ENCODE data around the gene CHD3. TPM values are rescaled to one million over a fixed set of nuclear protein-coding genes. Genes with fewer than 3 reads are reported as not detected.

Gene CHD3
- total RNA-seq, 6 experiments from 2014 or later, result 3.2 to 7.2 (median 5.1) TPM

- DNase-seq (no peak), ATAC-seq (no peak)
- peaks cover 0 to 10% (median 0%) of the 10 kb centered on the region in 4 donors for H3K4me1 ChIP-seq
- 78% methylated on average over 2 of the region's 13 CpGs for WGBS (ENCODE audit: insufficient coverage, low coverage, low lambda C conversion rate, missing lambda C conversion rate)
- intact Hi-C loops (cut with DNase I), result loop anchor here in 1 of 2 donors (5.0 kb wide), 1 partner anchor 77 kb away; no protein-coding TSS in a partner anchor
- H3K36me3 ChIP-seq, result no peaks in the 10 kb centered on the region
- no peaks in the 10 kb centered on the region for H3K27me3 ChIP-seq
- TF ChIP-seq CTCF (IDR thresholded peaks at IDR 0.05), result no peak
- TF ChIP-seq POLR2A (IDR thresholded peaks at IDR 0.05), result no peak
- H3K9me3 ChIP-seq, result no peaks in the 10 kb centered on the region
- no peak overlapping the region for H3K27ac ChIP-seq
- H3K4me3 ChIP-seq, result no peak overlapping the region
Observed at GRCh38 chr17:7910711-7911110, 22.1 kb downstream of the CHD3 start.

GRCh38 chr17:7911116-7911515 is 22.5 kb downstream of the CHD3 start:
- H3K27ac ChIP-seq, result no peak overlapping the region
- H3K9me3 ChIP-seq, result no peaks in the 10 kb centered on the region
- H3K4me1 ChIP-seq, result peaks cover 0 to 10% (median 0%) of the 10 kb centered on the region in 4 donors
- H3K27me3 ChIP-seq, result no peaks in the 10 kb centered on the region
- no peak overlapping the region for H3K4me3 ChIP-seq
- TF ChIP-seq CTCF (IDR thresholded peaks at IDR 0.05) (no peak), POLR2A (IDR thresholded peaks at IDR 0.05) (no peak)
- no peak for DNase-seq
- H3K36me3 ChIP-seq, result no peaks in the 10 kb centered on the region
- intact Hi-C loops (cut with DNase I), result loop anchor here in 1 of 2 donors (5.0 kb wide), 1 partner anchor 76 kb away; no protein-coding TSS in a partner anchor
- no peak for ATAC-seq
- WGBS (ENCODE audit: insufficient coverage, low coverage, low lambda C conversion rate, missing lambda C conversion rate), result 27% methylated on average over 3 of the region's 9 CpGs

- WGBS (ENCODE audit: insufficient coverage, low coverage, low lambda C conversion rate, missing lambda C conversion rate), result 31% methylated on average over 3 of the region's 3 CpGs
- intact Hi-C loops (cut with DNase I), result loop anchor here in 1 of 2 donors (5.0 kb wide), 1 partner anchor 74 kb away; no protein-coding TSS in a partner anchor
- no peak for TF ChIP-seq POLR2A (IDR thresholded peaks at IDR 0.05)
- TF ChIP-seq CTCF (IDR thresholded peaks at IDR 0.05), result peak; percentile 60 to 70 (median 68)
- no peaks in the 10 kb centered on the region for H3K9me3 ChIP-seq
- H3K27me3 ChIP-seq, result no peaks in the 10 kb centered on the region
- no peak overlapping the region for H3K4me3 ChIP-seq
- ATAC-seq, result peak; percentile 51 to 60 (median 58)
- H3K4me1 ChIP-seq, result peaks cover 0 to 10% (median 0%) of the 10 kb centered on the region in 4 donors
- H3K27ac ChIP-seq, result no peak overlapping the region
- H3K36me3 ChIP-seq, result no peaks in the 10 kb centered on the region
- no peak for DNase-seq
Observed at GRCh38 chr17:7912927-7913524, 24.4 kb downstream of the CHD3 start.

GRCh38 chr17:7915179-7915610 is 26.6 kb downstream of the CHD3 start:
- Histone ChIP-seq H3K27ac (peak overlapping the region; percentile 23 to 85 (median 76)), H3K4me3 (peak overlapping the region; percentile 50 to 62 (median 61)), H3K9me3 (no peaks in the 10 kb centered on the region), H3K36me3 (no peaks in the 10 kb centered on the region), H3K4me1 (peaks cover 0 to 10% (median 0%) of the 10 kb centered on the region in 4 donors), H3K27me3 (no peaks in the 10 kb centered on the region)
- no peak for TF ChIP-seq POLR2A (IDR thresholded peaks at IDR 0.05)
- TF ChIP-seq CTCF (IDR thresholded peaks at IDR 0.05), result no peak
- under 1% methylated on average over 13 of the region's 15 CpGs for WGBS (ENCODE audit: insufficient coverage, low coverage, low lambda C conversion rate, missing lambda C conversion rate)
- DNase-seq (no peak), ATAC-seq (peak in 2 of 4 donors; percentile 42 to 56)
- intact Hi-C loops (cut with DNase I), result no loop called here
